H9 (cell line): Measurements from ENCODE around the gene HS6ST1. TPM values are rescaled to one million over a fixed set of nuclear protein-coding genes. Genes with fewer than 3 reads are reported as not detected.

Experiments used
- DNase-seq: peaks from one replicate; pipeline ENCODE4 v3.0.0-alpha.2; 2017
- H2AFZ ChIP-seq: one replicate; pipeline ENCODE4 v1.6.1; 2013; ENCODE audit warnings: mild to moderate bottlenecking, low read length, control low read depth, moderate library complexity
- H2AK5ac ChIP-seq: 2 replicates; pipeline ENCODE4 v1.6.1; 2013; ENCODE audit warnings: low read length, control low read depth, mixed read lengths; ENCODE audit not compliant: insufficient read length
- H2BK120ac ChIP-seq: one replicate; pipeline ENCODE4 v1.6.1; 2013; ENCODE audit warnings: low read depth, mild to moderate bottlenecking, low read length, control low read depth, inconsistent platforms; ENCODE audit not compliant: poor library complexity, severe bottlenecking
- H2BK12ac ChIP-seq: 2 replicates; pipeline ENCODE4 v1.6.1; 2013; ENCODE audit warnings: low read length, control low read depth, mixed read lengths, low read depth; ENCODE audit not compliant: insufficient read length
- H2BK15ac ChIP-seq: 2 replicates; pipeline ENCODE4 v1.6.1; 2013; ENCODE audit warnings: low read depth, low read length, control low read depth
- H2BK20ac ChIP-seq: one replicate; pipeline ENCODE4 v1.6.1; 2013; ENCODE audit warnings: low read depth, mild to moderate bottlenecking, low read length, control low read depth, inconsistent platforms; ENCODE audit not compliant: poor library complexity, severe bottlenecking
- H2BK5ac ChIP-seq: 2 replicates; pipeline ENCODE4 v1.6.1; 2013; ENCODE audit warnings: low read length, control low read depth, mixed read lengths; ENCODE audit not compliant: insufficient read length
- H3K14ac ChIP-seq: 2 replicates; pipeline ENCODE4 v1.6.1; 2013; ENCODE audit warnings: low read length, control low read depth; ENCODE audit not compliant: insufficient read depth
- H3K18ac ChIP-seq: 2 replicates; pipeline ENCODE4 v1.6.1; 2013; ENCODE audit warnings: low read depth, mild to moderate bottlenecking, mixed read lengths, low read length, control low read depth; ENCODE audit not compliant: insufficient read length
- H3K23ac ChIP-seq: 2 replicates; pipeline ENCODE4 v1.6.1; 2013; ENCODE audit warnings: low read length, control low read depth, mixed read lengths, low read depth; ENCODE audit not compliant: insufficient read length
- H3K23me2 ChIP-seq: 2 replicates; pipeline ENCODE4 v1.6.1; 2013; ENCODE audit warnings: low read depth, mild to moderate bottlenecking, mixed read lengths, low read length, control low read depth; ENCODE audit not compliant: insufficient read length, poor library complexity, severe bottlenecking
- H3K27ac ChIP-seq: 2 replicates; pipeline ENCODE4 v1.5.1; 2013; ENCODE audit warnings: low read length, control low read depth, mixed read lengths, low read depth; ENCODE audit not compliant: insufficient read length
- H3K27me3 ChIP-seq: 2 replicates; pipeline ENCODE4 v1.6.1; 2013; ENCODE audit warnings: low read length, control low read depth, inconsistent platforms; ENCODE audit not compliant: insufficient read depth
- H3K4ac ChIP-seq: 2 replicates; pipeline ENCODE4 v1.6.1; 2013; ENCODE audit warnings: low read depth, mild to moderate bottlenecking, control low read depth, inconsistent platforms, low read length, moderate library complexity
- H3K4me1 ChIP-seq: 2 replicates; pipeline ENCODE4 v1.6.1; 2013; ENCODE audit warnings: low read length, control low read depth, inconsistent platforms; ENCODE audit not compliant: insufficient read depth
- H3K4me2 ChIP-seq: 2 replicates; pipeline ENCODE4 v1.6.1; 2013; ENCODE audit warnings: low read length, control low read depth, mixed read lengths; ENCODE audit not compliant: insufficient read length, insufficient read depth
- H3K56ac ChIP-seq: 2 replicates; pipeline ENCODE4 v1.6.1; 2013; ENCODE audit warnings: low read depth, mild to moderate bottlenecking, mixed read lengths, low read length, control low read depth; ENCODE audit not compliant: insufficient read length
- H3K79me1 ChIP-seq: 2 replicates; pipeline ENCODE4 v1.6.1; 2013; ENCODE audit warnings: low read depth, mild to moderate bottlenecking, moderate library complexity, low read length, control low read depth, inconsistent platforms; ENCODE audit not compliant: insufficient read depth, poor library complexity, severe bottlenecking
- H3K79me2 ChIP-seq: 2 replicates; pipeline ENCODE4 v1.6.1; 2013; ENCODE audit warnings: low read length, control low read depth, inconsistent platforms; ENCODE audit not compliant: insufficient read depth
- H3K9ac ChIP-seq: 2 replicates; pipeline ENCODE4 v1.6.1; 2013; ENCODE audit warnings: low read length, control low read depth, mixed read lengths; ENCODE audit not compliant: insufficient read length; ENCODE audit errors: extremely low read depth
- H3K9me3 ChIP-seq: one replicate; pipeline ENCODE4 v1.6.1; 2013; ENCODE audit warnings: low read depth, low read length, inconsistent platforms; ENCODE audit not compliant: control insufficient read depth
- H3T11ph ChIP-seq: one replicate; pipeline ENCODE4 v1.6.1; 2013; ENCODE audit warnings: mild to moderate bottlenecking, low read length, control low read depth, inconsistent platforms
- H4K20me1 ChIP-seq: one replicate; pipeline ENCODE4 v1.6.1; 2013; ENCODE audit not compliant: control insufficient read depth, insufficient read length, insufficient read depth
- H4K5ac ChIP-seq: 2 replicates; pipeline ENCODE4 v1.6.1; 2013; ENCODE audit warnings: low read depth, mild to moderate bottlenecking, mixed read lengths, low read length, control low read depth; ENCODE audit not compliant: insufficient read length
- H4K8ac ChIP-seq: replicated peaks from 2 replicates; pipeline ENCODE4 v1.6.1; 2013; ENCODE audit warnings: low read length, control low read depth, mixed read lengths, low read depth; ENCODE audit not compliant: insufficient read length
- H4K91ac ChIP-seq: 2 replicates; pipeline ENCODE4 v1.6.1; 2013; ENCODE audit warnings: low read depth, mild to moderate bottlenecking, moderate library complexity, mixed read lengths, low read length, control low read depth; ENCODE audit not compliant: insufficient read length
- H3K27ac Mint-ChIP-seq, 3 experiments: 2 replicates in 2 of 3; 3 replicates in 1 of 3; pipeline ENCODE4 v1.8.0; 2020 to 2021; ENCODE audit warnings: mixed read lengths in 3 of 3, mild to moderate bottlenecking in 1 of 3, moderate library complexity in 1 of 3
- H3K27me3 Mint-ChIP-seq: 2 replicates; pipeline ENCODE4 v1.8.0; 2021; ENCODE audit warnings: low read depth, mild to moderate bottlenecking, moderate library complexity, mixed read lengths
- H3K36me3 Mint-ChIP-seq, 3 experiments: 2 replicates in 2 of 3; 3 replicates in 1 of 3; pipeline ENCODE4 v1.8.0; 2020 to 2021; ENCODE audit warnings: low read depth in 3 of 3, mixed read lengths in 3 of 3; ENCODE audit not compliant: insufficient read depth in 1 of 3
- H3K4me1 Mint-ChIP-seq, 2 experiments: 2 replicates each; pipeline ENCODE4 v1.8.0; 2020; ENCODE audit warnings: mixed read lengths in 2 of 2
- H3K4me3 Mint-ChIP-seq, 2 experiments: 2 replicates in 1 of 2; 3 replicates in 1 of 2; pipeline ENCODE4 v1.8.0; 2020 to 2021; ENCODE audit warnings: mild to moderate bottlenecking in 2 of 2, mixed read lengths in 2 of 2, moderate library complexity in 1 of 2
- H3K9me3 Mint-ChIP-seq, 2 experiments: 2 replicates in 1 of 2; 3 replicates in 1 of 2; pipeline ENCODE4 v1.8.0; 2020; ENCODE audit warnings: mild to moderate bottlenecking in 2 of 2, mixed read lengths in 2 of 2, moderate library complexity in 1 of 2
- WGBS: extraction: QIAGEN DNeasy Blood & Tissue Kit; methylation state at CpG from one replicate; pipeline ENCODE4 v1.1.7; 2013; ENCODE audit warnings: missing lambda C conversion rate, low lambda C conversion rate, mixed read lengths; ENCODE audit not compliant: insufficient read length; ENCODE audit errors: extremely low coverage; 5-methylcytosine and 5-hydroxymethylcytosine counted together
- total RNA-seq: library from RNA; stranded (reverse); gene quantifications from 2 replicates; pipeline ENCODE4 v1.2.1, GENCODE V29; 2021
- TF ChIP-seq, protein P1 (sequence below): fragments of 200-600 bp; sonication (generic); conservative IDR thresholded peaks from 3 replicates; pipeline ENCODE4 v1.8.0; 2021; ENCODE audit warnings: antibody characterized with exemption, mild to moderate bottlenecking

The HS6ST1 gene
- total RNA-seq, 1 experiment from 2014 or later, result 60.2 TPM

DNA sequence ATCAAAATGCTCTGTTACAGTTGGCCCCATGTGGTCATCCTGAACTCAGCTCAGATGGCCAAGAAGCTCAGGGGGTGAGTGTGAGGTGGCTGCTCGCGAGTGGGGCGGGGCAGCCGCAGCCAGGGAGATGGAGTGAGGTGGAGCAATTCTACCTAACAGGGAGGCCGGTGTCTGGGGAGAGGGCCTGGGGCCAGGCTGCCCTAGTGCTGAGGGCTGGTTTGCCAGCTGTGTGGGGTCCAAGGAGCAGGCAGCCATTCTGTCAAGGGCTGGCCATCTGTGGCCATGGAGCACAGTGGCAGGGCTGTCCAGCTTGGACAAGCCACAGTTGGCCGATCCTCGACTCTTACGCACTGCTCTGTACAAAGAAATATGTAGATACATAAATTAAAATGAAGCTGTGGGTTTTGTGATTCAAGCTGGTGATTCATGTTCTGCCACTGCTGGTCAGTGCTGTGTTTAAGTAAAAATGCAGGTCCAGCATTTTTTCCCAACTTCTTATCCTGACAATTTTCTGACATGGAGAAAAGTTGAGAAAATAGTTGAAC lies 82.1 kb downstream of the HS6ST1 start:
- no peaks in the 10 kb centered on the region for H3K79me2 ChIP-seq
- no peak overlapping the region for H2AK5ac ChIP-seq
- no peak overlapping the region for H3K9ac ChIP-seq
- DNase-seq, result no peak
- H2BK20ac ChIP-seq, result no peak overlapping the region
- no peak overlapping the region for H3K27ac ChIP-seq
- H3K4me3 Mint-ChIP-seq, result no peak overlapping the region
- no peak overlapping the region for H3K4me2 ChIP-seq
- no peak overlapping the region for H4K5ac ChIP-seq
- H3K79me1 ChIP-seq, result no peaks in the 10 kb centered on the region
- no peak overlapping the region for H3K4ac ChIP-seq
- H3K14ac ChIP-seq, result no peak overlapping the region; the same call in 1 of the 2 replicates
- H3K18ac ChIP-seq, result no peak overlapping the region
- H3K23me2 ChIP-seq, result peaks cover 9% of the 10 kb centered on the region
- H4K8ac ChIP-seq, result no peak overlapping the region
- H2BK120ac ChIP-seq, result no peak overlapping the region
- H3K27ac Mint-ChIP-seq, result peak overlapping the region in 1 of 3 experiments; percentile 41; a peak in 1 of 7 replicates
- H3K4me1 ChIP-seq, result no peaks in the 10 kb centered on the region
- H4K91ac ChIP-seq, result no peak overlapping the region
- no peak overlapping the region for H3K56ac ChIP-seq
- TF ChIP-seq, protein P1, sequence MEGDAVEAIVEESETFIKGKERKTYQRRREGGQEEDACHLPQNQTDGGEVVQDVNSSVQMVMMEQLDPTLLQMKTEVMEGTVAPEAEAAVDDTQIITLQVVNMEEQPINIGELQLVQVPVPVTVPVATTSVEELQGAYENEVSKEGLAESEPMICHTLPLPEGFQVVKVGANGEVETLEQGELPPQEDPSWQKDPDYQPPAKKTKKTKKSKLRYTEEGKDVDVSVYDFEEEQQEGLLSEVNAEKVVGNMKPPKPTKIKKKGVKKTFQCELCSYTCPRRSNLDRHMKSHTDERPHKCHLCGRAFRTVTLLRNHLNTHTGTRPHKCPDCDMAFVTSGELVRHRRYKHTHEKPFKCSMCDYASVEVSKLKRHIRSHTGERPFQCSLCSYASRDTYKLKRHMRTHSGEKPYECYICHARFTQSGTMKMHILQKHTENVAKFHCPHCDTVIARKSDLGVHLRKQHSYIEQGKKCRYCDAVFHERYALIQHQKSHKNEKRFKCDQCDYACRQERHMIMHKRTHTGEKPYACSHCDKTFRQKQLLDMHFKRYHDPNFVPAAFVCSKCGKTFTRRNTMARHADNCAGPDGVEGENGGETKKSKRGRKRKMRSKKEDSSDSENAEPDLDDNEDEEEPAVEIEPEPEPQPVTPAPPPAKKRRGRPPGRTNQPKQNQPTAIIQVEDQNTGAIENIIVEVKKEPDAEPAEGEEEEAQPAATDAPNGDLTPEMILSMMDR, result no peak
- no peak overlapping the region for H3K23ac ChIP-seq
- no peak overlapping the region for H3T11ph ChIP-seq
- WGBS, result no CpG with 5 or more reads among the region's 8 CpGs
- H3K9me3 Mint-ChIP-seq, result no peaks in the 10 kb centered on the region
- no peak overlapping the region for H2BK12ac ChIP-seq
- H2BK15ac ChIP-seq, result no peak overlapping the region
- no peaks in the 10 kb centered on the region for H3K9me3 ChIP-seq
- H3K27me3 Mint-ChIP-seq, result peaks cover 17% of the 10 kb centered on the region
- no peak overlapping the region for H2AFZ ChIP-seq
- H4K20me1 ChIP-seq, result no peaks in the 10 kb centered on the region
- no peaks in the 10 kb centered on the region; the same call in 1 of the 2 replicates for H3K27me3 ChIP-seq
- peaks cover 9 to 13% of the 10 kb centered on the region in 2 experiments for H3K4me1 Mint-ChIP-seq
- no peak overlapping the region for H2BK5ac ChIP-seq
- no peaks in the 10 kb centered on the region for H3K36me3 Mint-ChIP-seq
